ENCODE measurements around the gene NPTX1. TPM values are rescaled to one million over a fixed set of nuclear protein-coding genes. Genes with fewer than 3 reads are reported as not detected.
"Not testable (repeated sequence)": the region's sequence is repeated elsewhere in the genome, so short reads cannot be mapped to it uniquely, and the experiment has no call there.

The NPTX1 gene
- total and polyA plus RNA-seq, 7 experiments from 2014 or later = 0.11 to 98.0 (median 0.35) TPM; not detected in 3

- ChIA-PET CTCF (no interaction called here), POLR2A (no interaction called here)
- peaks cover 0 to 20% (median 7%) of the 10 kb centered on the region in 5 donors for H3K27me3 Mint-ChIP-seq
These were observed 35.1 kb upstream of the NPTX1 start for GRCh38 chr17:80511222-80512180.

GRCh38 chr17:80510772-80511171, 34.4 kb upstream of the NPTX1 start:
- Histone ChIP-seq H3K4me1 (ENCODE audit: control insufficient read depth in 2 of 2, insufficient read depth in 2 of 2, low read length in 2 of 2) (no peaks in the 10 kb centered on the region), H3K9me3 (ENCODE audit: control insufficient read depth in 2 of 3, low read length in 3 of 3) (no peaks in the 10 kb centered on the region), H3K27me3 (ENCODE audit: control insufficient read depth in 2 of 2, insufficient read depth in 2 of 2, low read length in 2 of 2) (no peaks in the 10 kb centered on the region), H3K27ac (ENCODE audit: low read depth, low read length) (no peak overlapping the region), H3K36me3 (ENCODE audit: control insufficient read depth in 2 of 3, insufficient read depth in 3 of 3, low read length in 3 of 3) (no peaks in the 10 kb centered on the region), H3K4me3 (ENCODE audit: low read length) (no peak overlapping the region)
- no peak for DNase-seq
- ATAC-seq = no peak
- peaks cover 0 to 1% (median 0%) of the 10 kb centered on the region in 7 donors for H3K4me1 Mint-ChIP-seq
- ChIA-PET CTCF (no interaction called here), POLR2A (no interaction called here)
- H3K27ac Mint-ChIP-seq = no peak overlapping the region
- intact Hi-C loops (cut with micrococcal nuclease) = no loop called here
- peaks cover 0 to 3% (median 0%) of the 10 kb centered on the region in 5 donors for H3K36me3 Mint-ChIP-seq
- H3K27me3 Mint-ChIP-seq = peaks cover 0 to 20% (median 8%) of the 10 kb centered on the region in 5 donors
- H3K4me3 Mint-ChIP-seq = no peak overlapping the region
- H3K9me3 Mint-ChIP-seq = no peaks in the 10 kb centered on the region

More at GRCh38 chr17:80511222-80512180, 35.1 kb upstream of the NPTX1 start:
- peaks cover 0 to 1% (median 0%) of the 10 kb centered on the region in 7 donors for H3K4me1 Mint-ChIP-seq
- no peak overlapping the region for H3K4me3 ChIP-seq (ENCODE audit: low read length)
- no peaks in the 10 kb centered on the region for H3K9me3 ChIP-seq (ENCODE audit: control insufficient read depth in 2 of 3, low read length in 3 of 3)
- H3K4me1 ChIP-seq (ENCODE audit: control insufficient read depth in 2 of 2, insufficient read depth in 2 of 2, low read length in 2 of 2) = no peaks in the 10 kb centered on the region
- intact Hi-C loops (cut with micrococcal nuclease) = no loop called here
- no peak for ATAC-seq
- no peak overlapping the region for H3K27ac Mint-ChIP-seq
- no peak overlapping the region for H3K27ac ChIP-seq (ENCODE audit: low read depth, low read length)
- H3K36me3 Mint-ChIP-seq = peaks cover 0 to 3% (median 0%) of the 10 kb centered on the region in 5 donors
- no peaks in the 10 kb centered on the region for H3K36me3 ChIP-seq (ENCODE audit: control insufficient read depth in 2 of 3, insufficient read depth in 3 of 3, low read length in 3 of 3)
- no peak for DNase-seq
- H3K27me3 ChIP-seq (ENCODE audit: control insufficient read depth in 2 of 2, insufficient read depth in 2 of 2, low read length in 2 of 2) = no peaks in the 10 kb centered on the region
- no peak overlapping the region for H3K4me3 Mint-ChIP-seq
- H3K9me3 Mint-ChIP-seq = no peaks in the 10 kb centered on the region

DNA sequence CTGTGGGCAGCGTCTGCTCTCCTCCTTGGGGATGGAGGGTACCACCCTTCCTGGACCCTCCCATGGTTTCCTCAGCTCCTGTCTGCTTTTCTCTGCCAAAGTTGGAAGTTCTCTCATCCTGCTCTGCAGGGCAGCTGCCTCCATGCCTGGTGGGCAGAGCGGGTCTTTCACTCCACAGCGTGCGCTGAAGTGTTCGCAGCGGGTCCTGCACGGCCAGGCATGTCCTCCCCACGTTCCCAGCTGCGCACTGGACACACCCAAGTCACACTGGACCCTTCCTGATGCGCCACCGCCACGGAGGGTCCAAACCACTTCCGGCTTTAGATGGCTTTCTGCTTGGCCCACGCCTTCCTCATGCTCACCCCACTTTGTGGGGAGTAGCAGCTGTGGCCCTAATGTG, 33.7 kb upstream of the NPTX1 start:
- Mint-ChIP-seq H3K9me3 (no peaks in the 10 kb centered on the region), H3K4me3 (no peak overlapping the region), H3K27me3 (peaks cover 0 to 23% (median 9%) of the 10 kb centered on the region in 5 donors), H3K4me1 (peaks cover 0 to 2% (median 0%) of the 10 kb centered on the region in 7 donors), H3K36me3 (peaks cover 0 to 3% (median 0%) of the 10 kb centered on the region in 5 donors), H3K27ac (no peak overlapping the region)
- intact Hi-C loops (cut with micrococcal nuclease) = no loop called here
- ATAC-seq (no peak), DNase-seq (no peak)
- ChIA-PET CTCF (no interaction called here), POLR2A (no interaction called here)
- no peaks in the 10 kb centered on the region for H3K27me3 ChIP-seq (ENCODE audit: control insufficient read depth in 2 of 2, insufficient read depth in 2 of 2, low read length in 2 of 2)
- no peaks in the 10 kb centered on the region for H3K4me1 ChIP-seq (ENCODE audit: control insufficient read depth in 2 of 2, insufficient read depth in 2 of 2, low read length in 2 of 2)
- no peak overlapping the region for H3K4me3 ChIP-seq (ENCODE audit: low read length)
- H3K36me3 ChIP-seq (ENCODE audit: control insufficient read depth in 2 of 3, insufficient read depth in 3 of 3, low read length in 3 of 3) = no peaks in the 10 kb centered on the region
- no peaks in the 10 kb centered on the region for H3K9me3 ChIP-seq (ENCODE audit: control insufficient read depth in 2 of 3, low read length in 3 of 3)
- H3K27ac ChIP-seq (ENCODE audit: low read depth, low read length) = no peak overlapping the region

- Mint-ChIP-seq H3K27ac (no peak overlapping the region), H3K4me3 (no peak overlapping the region), H3K36me3 (peaks cover 0 to 3% (median 0%) of the 10 kb centered on the region in 5 donors), H3K9me3 (peaks cover 0 to under 1% (median 0%) of the 10 kb centered on the region in 11 donors), H3K4me1 (peaks cover 0 to 3% (median 0%) of the 10 kb centered on the region in 7 donors), H3K27me3 (peaks cover 1 to 29% (median 12%) of the 10 kb centered on the region in 5 donors)
- POLR2A ChIA-PET = no interaction called here
- ATAC-seq (no peak), DNase-seq (no peak)
- Histone ChIP-seq H3K4me1 (ENCODE audit: control insufficient read depth in 2 of 2, insufficient read depth in 2 of 2, low read length in 2 of 2) (no peaks in the 10 kb centered on the region), H3K9me3 (ENCODE audit: control insufficient read depth in 2 of 3, low read length in 3 of 3) (no peaks in the 10 kb centered on the region), H3K27me3 (ENCODE audit: control insufficient read depth in 2 of 2, insufficient read depth in 2 of 2, low read length in 2 of 2) (no peaks in the 10 kb centered on the region), H3K27ac (ENCODE audit: low read depth, low read length) (no peak overlapping the region), H3K36me3 (ENCODE audit: control insufficient read depth in 2 of 3, insufficient read depth in 3 of 3, low read length in 3 of 3) (no peaks in the 10 kb centered on the region), H3K4me3 (ENCODE audit: low read length) (no peak overlapping the region)
- intact Hi-C loops (cut with micrococcal nuclease) = no loop called here
- CTCF ChIA-PET = no interaction called here
These were observed 32.9 kb upstream of the NPTX1 start for GRCh38 chr17:80509311-80509710.

DNA sequence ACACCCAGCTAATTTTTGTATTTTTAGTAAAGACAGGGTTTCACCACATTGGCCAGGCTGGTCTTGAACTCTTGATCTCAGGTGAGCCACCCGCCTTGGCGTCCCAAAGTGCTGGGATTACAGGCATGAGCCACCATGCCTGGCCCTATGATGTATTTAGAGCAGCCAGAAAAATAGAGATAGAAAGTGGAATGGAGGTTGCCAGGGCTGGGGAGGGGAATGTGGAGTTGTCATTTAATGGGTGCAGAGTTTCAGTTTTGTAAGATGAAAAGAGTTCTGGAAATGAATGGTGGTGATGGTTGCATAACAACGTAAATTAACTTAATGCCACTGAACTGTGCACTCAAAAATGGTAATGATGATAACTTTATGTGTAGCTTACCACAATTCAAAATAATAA, 31.6 kb upstream of the NPTX1 start:
- Mint-ChIP-seq H3K27me3 (peaks cover 0 to 30% (median 12%) of the 10 kb centered on the region in 5 donors), H3K36me3 (no peaks in the 10 kb centered on the region), H3K9me3 (peaks cover 0 to 2% (median 0%) of the 10 kb centered on the region in 11 donors), H3K4me1 (peaks cover 0 to 2% (median 0%) of the 10 kb centered on the region in 7 donors), H3K27ac (peak overlapping the region in 1 of 9 donors; percentile 20), H3K4me3 (no peak overlapping the region)
- no peak for DNase-seq
- ChIA-PET POLR2A (no interaction called here), CTCF (no interaction called here)
- Histone ChIP-seq H3K27ac (ENCODE audit: low read depth, low read length) (no peak overlapping the region), H3K9me3 (ENCODE audit: control insufficient read depth in 2 of 3, low read length in 3 of 3) (no peaks in the 10 kb centered on the region), H3K4me3 (ENCODE audit: low read length) (no peak overlapping the region), H3K27me3 (ENCODE audit: control insufficient read depth in 2 of 2, insufficient read depth in 2 of 2, low read length in 2 of 2) (no peaks in the 10 kb centered on the region), H3K4me1 (ENCODE audit: control insufficient read depth in 2 of 2, insufficient read depth in 2 of 2, low read length in 2 of 2) (no peaks in the 10 kb centered on the region), H3K36me3 (ENCODE audit: control insufficient read depth in 2 of 3, insufficient read depth in 3 of 3, low read length in 3 of 3) (no peaks in the 10 kb centered on the region)
- no peak for ATAC-seq
- intact Hi-C loops (cut with micrococcal nuclease) = no loop called here

- H3K36me3 Mint-ChIP-seq; ATAC-seq; H3K27ac ChIP-seq (ENCODE audit: low read depth, low read length); H3K4me1 ChIP-seq (ENCODE audit: control insufficient read depth in 2 of 2, insufficient read depth in 2 of 2, low read length in 2 of 2); CTCF ChIA-PET; H3K4me3 Mint-ChIP-seq; POLR2A ChIA-PET; H3K4me3 ChIP-seq (ENCODE audit: low read length); H3K4me1 Mint-ChIP-seq; DNase-seq; H3K9me3 ChIP-seq (ENCODE audit: control insufficient read depth in 2 of 3, low read length in 3 of 3); H3K9me3 Mint-ChIP-seq; H3K27ac Mint-ChIP-seq; intact Hi-C loops (cut with micrococcal nuclease); H3K36me3 ChIP-seq (ENCODE audit: control insufficient read depth in 2 of 3, insufficient read depth in 3 of 3, low read length in 3 of 3); H3K27me3 ChIP-seq (ENCODE audit: control insufficient read depth in 2 of 2, insufficient read depth in 2 of 2, low read length in 2 of 2): not testable (repeated sequence)
- peaks cover 0 to 30% (median 12%) of the 10 kb centered on the region in 5 donors for H3K27me3 Mint-ChIP-seq
These were observed 30.8 kb upstream of the NPTX1 start for GRCh38 chr17:80507177-80507576.

All from naive thymus-derived CD4-positive, alpha-beta T cell (primary cell).